ENCODE results near the gene FLYWCH1.

The FLYWCH1 gene

GRCh38 chr16:2933136-2933535, 21.4 kb downstream of the FLYWCH1 start:
- TF ChIP-seq CTCF (IDR thresholded peaks at IDR 0.05; ENCODE audit: low read depth, low read length), result no peak
- in situ Hi-C loops (cut with HindIII; ENCODE audit: low sequenced_read_pairs), result no loop called here
- no peak for DNase-seq (ENCODE audit: low read depth, low spot score)
- no peak overlapping the region for H3K4me3 ChIP-seq (ENCODE audit: low read depth, low read length)

GRCh38 chr16:2933701-2934100, 22.0 kb downstream of the FLYWCH1 start:
- no peak overlapping the region for H3K4me3 ChIP-seq (ENCODE audit: low read depth, low read length)
- no peak for TF ChIP-seq CTCF (IDR thresholded peaks at IDR 0.05; ENCODE audit: low read depth, low read length)
- in situ Hi-C loops (cut with HindIII; ENCODE audit: low sequenced_read_pairs), result no loop called here
- no peak for DNase-seq (ENCODE audit: low read depth, low spot score)

DNA sequence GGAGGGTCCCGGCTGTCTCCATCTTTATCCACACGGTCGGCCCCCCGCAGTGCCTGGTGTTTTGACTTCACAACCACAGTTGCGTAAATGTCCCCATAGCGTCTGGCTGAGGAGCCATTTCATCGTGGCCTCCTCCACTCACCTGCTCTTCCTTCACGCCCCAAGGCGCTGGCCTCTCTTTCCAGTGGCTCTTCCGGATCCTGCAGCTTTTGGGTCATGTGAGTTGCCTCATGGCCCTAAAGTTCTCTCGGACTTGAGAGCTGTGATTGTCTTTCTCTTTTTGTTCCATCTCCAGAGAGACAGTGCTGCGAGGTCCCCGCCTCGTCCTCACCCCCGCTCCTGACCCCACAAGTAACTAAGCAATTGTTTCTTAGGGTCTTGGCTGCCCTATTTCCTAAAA, 22.7 kb downstream of the FLYWCH1 start:
- TF ChIP-seq CTCF (IDR thresholded peaks at IDR 0.05; ENCODE audit: low read depth, low read length), result no peak
- H3K4me3 ChIP-seq (ENCODE audit: low read depth, low read length), result no peak overlapping the region
- no peak for DNase-seq (ENCODE audit: low read depth, low spot score)
- in situ Hi-C loops (cut with HindIII; ENCODE audit: low sequenced_read_pairs), result no loop called here

DNA sequence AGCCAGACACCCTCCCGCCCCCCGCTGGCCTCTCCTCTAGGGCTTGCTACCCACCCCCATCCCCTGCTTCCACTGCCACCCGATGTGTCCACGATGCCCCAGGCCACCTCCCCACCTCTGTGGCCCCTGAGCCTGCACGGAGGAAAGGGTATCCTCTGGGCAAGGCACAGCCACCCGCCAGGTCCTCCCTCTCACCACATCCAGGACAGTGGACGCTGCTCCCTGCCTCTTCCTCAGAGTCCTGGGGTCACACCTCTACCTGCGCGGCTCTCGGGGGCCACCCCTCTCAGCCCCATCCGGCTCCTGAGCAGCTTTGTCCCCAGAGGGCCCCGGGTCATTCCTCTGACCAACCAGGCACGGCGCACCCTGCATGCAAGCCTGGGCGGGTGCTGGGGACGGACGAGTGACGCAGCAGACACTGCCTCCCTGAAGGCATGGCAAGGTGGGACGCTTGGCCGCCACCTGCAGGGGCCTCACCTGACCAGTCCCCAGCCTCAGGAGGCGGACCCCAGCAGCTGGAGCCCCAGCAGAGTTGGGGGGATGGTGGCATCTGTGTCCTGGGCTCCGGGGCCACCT, 24.8 kb downstream of the FLYWCH1 start:
- no peak for TF ChIP-seq CTCF (IDR thresholded peaks at IDR 0.05; ENCODE audit: low read depth, low read length)
- H3K4me3 ChIP-seq (ENCODE audit: low read depth, low read length), result no peak overlapping the region
- in situ Hi-C loops (cut with HindIII; ENCODE audit: low sequenced_read_pairs), result no loop called here
- DNase-seq (ENCODE audit: low read depth, low spot score), result no peak

DNA sequence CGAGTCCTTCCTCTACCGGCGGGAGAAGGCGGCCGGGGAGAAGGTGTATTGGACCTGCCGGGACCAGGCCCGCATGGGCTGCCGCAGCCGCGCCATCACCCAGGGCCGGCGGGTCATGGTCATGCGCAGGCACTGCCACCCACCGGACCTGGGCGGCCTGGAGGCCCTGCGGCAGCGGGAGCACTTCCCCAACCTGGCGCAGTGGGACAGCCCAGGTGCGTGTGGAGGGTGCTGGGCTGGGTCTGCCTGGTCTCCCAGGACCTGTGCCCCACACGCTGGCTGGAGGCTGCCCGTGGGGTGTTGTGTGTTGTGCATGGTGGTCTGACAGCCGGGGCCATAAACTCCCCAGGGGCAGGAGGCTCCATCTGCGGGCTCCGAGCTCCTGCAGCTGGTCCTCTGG, 25.4 kb downstream of the FLYWCH1 start:
- TF ChIP-seq CTCF (IDR thresholded peaks at IDR 0.05; ENCODE audit: low read depth, low read length), result no peak
- no peak overlapping the region for H3K4me3 ChIP-seq (ENCODE audit: low read depth, low read length)
- in situ Hi-C loops (cut with HindIII; ENCODE audit: low sequenced_read_pairs), result no loop called here
- DNase-seq (ENCODE audit: low read depth, low spot score), result no peak

GRCh38 chr16:2938206-2938605, 26.5 kb downstream of the FLYWCH1 start:
- H3K4me3 ChIP-seq (ENCODE audit: low read depth, low read length), result no peak overlapping the region
- no peak for TF ChIP-seq CTCF (IDR thresholded peaks at IDR 0.05; ENCODE audit: low read depth, low read length)
- no peak for DNase-seq (ENCODE audit: low read depth, low spot score)
- in situ Hi-C loops (cut with HindIII; ENCODE audit: low sequenced_read_pairs), result no loop called here

DNA sequence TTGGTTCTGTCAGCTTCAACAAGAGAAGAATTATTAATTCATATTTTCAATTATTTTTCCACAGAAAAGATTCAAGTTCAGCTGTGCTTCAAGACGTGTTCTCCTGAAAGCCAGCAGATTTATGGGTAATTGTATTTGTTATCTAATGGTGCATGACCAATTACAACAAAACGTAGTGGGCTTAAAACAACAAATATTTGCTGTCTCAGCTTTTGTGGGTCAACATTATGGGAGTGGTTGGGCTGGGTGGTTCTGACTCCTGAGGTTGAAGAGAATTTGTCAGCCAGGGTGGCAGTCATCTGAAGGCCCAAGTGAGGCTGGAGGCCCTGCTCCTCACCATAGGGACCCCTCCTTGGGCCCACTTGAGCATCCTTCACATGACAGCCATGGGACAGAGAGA, 28.2 kb downstream of the FLYWCH1 start:
- H3K4me3 ChIP-seq (ENCODE audit: low read depth, low read length), result no peak overlapping the region
- DNase-seq (ENCODE audit: low read depth, low spot score), result no peak
- in situ Hi-C loops (cut with HindIII; ENCODE audit: low sequenced_read_pairs), result no loop called here
- TF ChIP-seq CTCF (IDR thresholded peaks at IDR 0.05; ENCODE audit: low read depth, low read length), result no peak

All from astrocyte of the spinal cord (primary cell).